Caco-2 (cell line): ENCODE results near the gene PCDH17. TPM values are rescaled to one million over a fixed set of nuclear protein-coding genes. Genes with fewer than 3 reads are reported as not detected.

Source experiments
- BruUV-seq: library from RNA; stranded (reverse); fragments of 400-500 nt; replicated peaks from 2 replicates; lab custom pipeline; 2021; lab: Mats Ljungman, UMichigan
- CTCF ChIA-PET: fragments of 300-600 bp; sonication (Branson Sonifier 250); formaldehyde crosslinking; loops from one replicate; lab custom pipeline; 2022; ENCODE audit warnings: antibody characterized with exemption; lab: Charles Lee
- POLR2A ChIA-PET: fragments of 300-600 bp; sonication (Branson Sonifier 250); formaldehyde crosslinking; loops from one replicate; lab custom pipeline; 2022; ENCODE audit warnings: antibody characterized with exemption; lab: Charles Lee
- DNase-seq, 2 experiments: peaks; one replicate each; pipeline versions ENCODE4 v3.0.0 to v3.0.0-alpha.2; 2020 to 2022
- H3K27me3 ChIP-seq: replicated peaks from 2 replicates; pipeline ENCODE4 v1.6.0; 2011; ENCODE audit warnings: low read length; ENCODE audit not compliant: control insufficient read depth, insufficient read depth
- H3K36me3 ChIP-seq: 2 replicates; pipeline ENCODE4 v1.5.1; 2011; ENCODE audit warnings: low read length; ENCODE audit not compliant: control insufficient read depth, insufficient read depth
- H3K4me1 ChIP-seq: fragments of 250-450 bp; sonication (Bioruptor Pico); 2 replicates; pipeline ENCODE4 v1.5.1; 2020; ENCODE audit warnings: mild to moderate bottlenecking
- H3K4me3 ChIP-seq: 2 replicates; pipeline ENCODE4 v1.5.1; 2011; ENCODE audit warnings: low read depth, mild to moderate bottlenecking, control low read depth, low read length
- H3K9me3 ChIP-seq: fragments of 250-450 bp; sonication (Bioruptor Pico); 2 replicates; pipeline ENCODE4 v1.5.1; 2020; ENCODE audit warnings: mild to moderate bottlenecking, moderate library complexity
- H3K27ac Mint-ChIP-seq: one replicate; pipeline ENCODE4 v1.8.0; 2022; ENCODE audit warnings: mixed read lengths; ENCODE audit not compliant: unreplicated experiment
- H3K27me3 Mint-ChIP-seq: one replicate; pipeline ENCODE4 v1.8.0; 2022; ENCODE audit warnings: mixed read lengths; ENCODE audit not compliant: insufficient read depth, unreplicated experiment
- H3K36me3 Mint-ChIP-seq: one replicate; pipeline ENCODE4 v1.8.0; 2022; ENCODE audit warnings: mild to moderate bottlenecking, mixed read lengths; ENCODE audit not compliant: insufficient read depth, unreplicated experiment
- H3K4me1 Mint-ChIP-seq: one replicate; pipeline ENCODE4 v1.8.0; 2022; ENCODE audit warnings: low read depth, mixed read lengths; ENCODE audit not compliant: unreplicated experiment
- H3K4me3 Mint-ChIP-seq: one replicate; pipeline ENCODE4 v1.8.0; 2022; ENCODE audit warnings: mild to moderate bottlenecking, moderate library complexity, mixed read lengths; ENCODE audit not compliant: unreplicated experiment
- H3K9me3 Mint-ChIP-seq: one replicate; pipeline ENCODE4 v1.8.0; 2022; ENCODE audit warnings: mixed read lengths; ENCODE audit not compliant: unreplicated experiment
- intact Hi-C: fragments of 100-400 bp; cut with micrococcal nuclease; formaldehyde crosslinking; loops from one replicate; pipeline ENCODE4 v1.10.0; 2022; ENCODE audit not compliant: unreplicated experiment
- total RNA-seq: library from RNA; stranded (reverse); gene quantifications from 2 replicates; pipeline ENCODE4 v1.2.3, GENCODE V29; 2022
- TF ChIP-seq, protein P1 (sequence below), 2 experiments: fragments of 200-600 bp in 1 of 2; IDR thresholded peaks; 1 replicate in 1 of 2; 2 replicates in 1 of 2; pipeline versions ENCODE4 v1.5.1 to v1.8.0; 2011 to 2022; ENCODE audit warnings: antibody characterized with exemption in 1 of 2, control low read depth in 1 of 2, inconsistent platforms in 1 of 2, low read depth in 1 of 2, low read length in 1 of 2, mild to moderate bottlenecking in 1 of 2, moderate library complexity in 1 of 2; ENCODE audit not compliant: insufficient read depth in 1 of 2, severe bottlenecking in 1 of 2, unreplicated experiment in 1 of 2

Gene PCDH17
- total RNA-seq, 1 experiment from 2014 or later, result not detected

DNA sequence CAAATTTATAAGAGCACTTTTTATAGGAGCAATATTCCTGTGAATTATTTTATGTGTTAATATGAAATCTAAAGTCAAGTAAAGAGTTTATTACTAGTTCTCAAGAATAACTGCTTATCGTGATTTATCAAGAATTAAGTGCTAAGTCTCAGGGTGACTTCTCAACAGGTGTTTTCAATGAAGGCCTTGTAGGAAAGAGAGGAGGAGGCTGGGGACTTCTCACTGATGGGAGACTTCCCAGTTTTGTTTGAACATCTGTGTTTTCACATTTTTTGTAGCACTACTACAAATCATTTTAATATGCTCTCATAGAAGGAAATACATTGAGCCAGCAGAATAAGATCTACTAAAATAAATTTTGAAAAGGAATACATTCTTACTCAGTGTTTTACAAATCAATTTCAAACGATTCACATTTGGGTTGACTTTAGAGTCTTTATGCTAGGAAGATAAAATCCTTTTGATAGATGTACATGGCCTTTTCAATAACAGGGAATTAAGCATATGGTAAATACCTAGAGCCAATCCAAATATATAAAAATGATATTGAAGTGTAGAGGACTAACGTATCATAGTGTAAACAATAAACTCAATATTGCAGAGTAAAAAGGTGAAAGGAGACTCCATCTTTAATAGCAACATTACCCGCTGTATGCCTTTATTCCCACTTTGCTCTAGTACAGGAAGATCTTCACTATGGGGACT lies 6.8 kb downstream of the PCDH17 start:
- intact Hi-C loops, result no loop called here
- no peak overlapping the region for H3K27ac Mint-ChIP-seq
- no peaks in the 10 kb centered on the region for H3K27me3 Mint-ChIP-seq
- H3K4me3 ChIP-seq, result no peak overlapping the region
- H3K36me3 ChIP-seq, result no peaks in the 10 kb centered on the region
- ChIA-PET POLR2A (no interaction called here), CTCF (no interaction called here)
- H3K9me3 ChIP-seq, result 0 out of 2 replicates have a peak, but pooled peaks cover under 1% of the 10 kb centered on the region
- no peak for DNase-seq
- no peaks in the 10 kb centered on the region for H3K4me1 Mint-ChIP-seq
- no peaks in the 10 kb centered on the region for H3K36me3 Mint-ChIP-seq
- H3K4me1 ChIP-seq, result no peaks in the 10 kb centered on the region
- no peaks in the 10 kb centered on the region for H3K27me3 ChIP-seq
- no TSS peak for BruUV-seq
- no peak overlapping the region for H3K4me3 Mint-ChIP-seq
- no peaks in the 10 kb centered on the region for H3K9me3 Mint-ChIP-seq
- TF ChIP-seq, protein P1, sequence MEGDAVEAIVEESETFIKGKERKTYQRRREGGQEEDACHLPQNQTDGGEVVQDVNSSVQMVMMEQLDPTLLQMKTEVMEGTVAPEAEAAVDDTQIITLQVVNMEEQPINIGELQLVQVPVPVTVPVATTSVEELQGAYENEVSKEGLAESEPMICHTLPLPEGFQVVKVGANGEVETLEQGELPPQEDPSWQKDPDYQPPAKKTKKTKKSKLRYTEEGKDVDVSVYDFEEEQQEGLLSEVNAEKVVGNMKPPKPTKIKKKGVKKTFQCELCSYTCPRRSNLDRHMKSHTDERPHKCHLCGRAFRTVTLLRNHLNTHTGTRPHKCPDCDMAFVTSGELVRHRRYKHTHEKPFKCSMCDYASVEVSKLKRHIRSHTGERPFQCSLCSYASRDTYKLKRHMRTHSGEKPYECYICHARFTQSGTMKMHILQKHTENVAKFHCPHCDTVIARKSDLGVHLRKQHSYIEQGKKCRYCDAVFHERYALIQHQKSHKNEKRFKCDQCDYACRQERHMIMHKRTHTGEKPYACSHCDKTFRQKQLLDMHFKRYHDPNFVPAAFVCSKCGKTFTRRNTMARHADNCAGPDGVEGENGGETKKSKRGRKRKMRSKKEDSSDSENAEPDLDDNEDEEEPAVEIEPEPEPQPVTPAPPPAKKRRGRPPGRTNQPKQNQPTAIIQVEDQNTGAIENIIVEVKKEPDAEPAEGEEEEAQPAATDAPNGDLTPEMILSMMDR (IDR thresholded peaks at IDR 0.05; ENCODE audit: insufficient read depth in 1 of 2, low read depth in 1 of 2, low read length in 1 of 2, severe bottlenecking in 1 of 2, unreplicated experiment in 1 of 2), result no peak

DNA sequence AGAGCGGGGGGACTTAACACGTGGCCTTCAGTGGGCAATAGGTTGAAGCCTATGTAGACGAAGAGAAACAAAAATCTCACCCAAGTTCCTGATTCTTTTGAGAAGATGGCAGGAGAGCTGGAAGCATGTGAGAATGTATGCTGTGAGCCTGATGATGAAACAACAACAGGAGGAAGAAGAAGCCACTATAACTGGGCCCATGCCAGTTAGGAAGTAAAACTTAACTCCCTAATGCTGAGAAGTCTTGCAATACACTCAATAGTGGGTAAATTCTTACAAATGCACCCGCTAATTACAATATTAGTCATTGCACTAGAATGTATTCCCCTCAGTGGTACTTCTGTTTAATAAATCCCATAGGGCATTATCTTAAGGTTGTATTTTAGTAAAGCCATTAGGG lies 9.1 kb downstream of the PCDH17 start:
- no peak for DNase-seq
- no TSS peak for BruUV-seq
- Histone ChIP-seq H3K27me3 (no peaks in the 10 kb centered on the region), H3K4me3 (no peak overlapping the region), H3K36me3 (no peaks in the 10 kb centered on the region), H3K9me3 (no peaks in the 10 kb centered on the region), H3K4me1 (no peaks in the 10 kb centered on the region)
- CTCF ChIA-PET, result no interaction called here
- TF ChIP-seq, protein P1 (IDR thresholded peaks at IDR 0.05; ENCODE audit: insufficient read depth in 1 of 2, low read depth in 1 of 2, low read length in 1 of 2, severe bottlenecking in 1 of 2, unreplicated experiment in 1 of 2), result no peak
- Mint-ChIP-seq H3K9me3 (no peaks in the 10 kb centered on the region), H3K27me3 (no peaks in the 10 kb centered on the region), H3K27ac (no peak overlapping the region), H3K4me3 (no peak overlapping the region), H3K4me1 (no peaks in the 10 kb centered on the region), H3K36me3 (no peaks in the 10 kb centered on the region)
- intact Hi-C loops, result no loop called here
- POLR2A ChIA-PET, result no interaction called here

DNA sequence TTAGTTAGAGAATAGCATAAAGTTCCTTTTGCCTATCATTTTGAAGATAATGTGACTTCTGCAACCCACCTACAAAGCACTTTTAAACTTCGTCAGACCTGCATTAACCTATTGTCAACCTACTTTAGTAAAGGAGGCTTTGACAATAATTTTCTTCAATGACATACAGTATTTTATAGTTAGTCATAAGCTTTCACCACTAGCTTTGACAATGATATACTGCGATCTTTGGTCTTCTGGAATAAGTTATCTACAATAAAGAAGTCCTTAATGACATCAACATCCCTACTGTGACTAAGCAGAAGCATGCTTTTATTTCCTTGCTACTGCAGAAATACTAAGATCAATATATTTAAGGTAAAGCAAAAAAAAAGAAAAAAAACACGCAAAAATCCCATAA lies 9.5 kb downstream of the PCDH17 start:
- H3K4me1 ChIP-seq, result no peaks in the 10 kb centered on the region
- ChIA-PET CTCF (no interaction called here), POLR2A (no interaction called here)
- H3K36me3 ChIP-seq, result no peaks in the 10 kb centered on the region
- BruUV-seq, result no TSS peak
- no peaks in the 10 kb centered on the region for H3K27me3 ChIP-seq
- Mint-ChIP-seq H3K9me3 (no peaks in the 10 kb centered on the region), H3K4me1 (no peaks in the 10 kb centered on the region), H3K36me3 (no peaks in the 10 kb centered on the region), H3K4me3 (no peak overlapping the region), H3K27ac (no peak overlapping the region), H3K27me3 (no peaks in the 10 kb centered on the region)
- TF ChIP-seq, protein P1 (IDR thresholded peaks at IDR 0.05; ENCODE audit: insufficient read depth in 1 of 2, low read depth in 1 of 2, low read length in 1 of 2, severe bottlenecking in 1 of 2, unreplicated experiment in 1 of 2), result no peak
- intact Hi-C loops, result no loop called here
- H3K9me3 ChIP-seq, result no peaks in the 10 kb centered on the region
- no peak overlapping the region for H3K4me3 ChIP-seq
- no peak for DNase-seq
